NCI-H510A treated with DMSO at 0.1 percent for 48 hours (cell line): ENCODE data around the gene NOS2.
A peak's percentile ranks its signal among the peaks of the same experiment; 100 is the strongest.
"Not testable (repeated sequence)": the region's sequence is repeated elsewhere in the genome, so short reads cannot be mapped to it uniquely, and the experiment has no call there.

Experiments
- DNase-seq: peaks from one replicate; lab custom pipeline; 2025; lab: John Stamatoyannopoulos, UW

Gene NOS2

GRCh38 chr17:27783440-27784350 is 16.6 kb downstream of the NOS2 start:
- DNase-seq = no peak

DNA sequence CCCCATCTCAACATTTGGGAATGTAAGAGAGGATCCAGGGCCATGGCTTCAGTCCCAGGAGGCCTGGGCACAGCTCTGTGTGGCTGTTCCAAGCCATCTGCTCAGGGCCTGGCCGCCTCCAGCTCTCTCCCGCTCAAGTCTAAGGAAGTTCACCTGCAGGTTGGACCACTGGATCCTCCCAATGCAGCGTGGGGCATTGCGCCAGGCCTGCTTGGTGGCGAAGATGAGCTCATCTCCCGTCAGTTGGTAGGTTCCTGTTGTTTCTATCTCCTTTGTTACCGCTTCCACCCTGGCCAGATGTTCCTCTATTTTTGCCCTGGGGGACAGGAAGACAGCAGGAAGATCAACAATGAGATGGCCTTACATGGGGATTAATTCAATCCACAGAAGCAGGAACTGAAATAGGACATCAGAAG is 17.5 kb downstream of the NOS2 start:
- no peak for DNase-seq

- DNase-seq = no peak
Observed at GRCh38 chr17:27780828-27781404, 19.4 kb downstream of the NOS2 start.

GRCh38 chr17:27780092-27780827 is 20.1 kb downstream of the NOS2 start:
- DNase-seq = no peak

GRCh38 chr17:27778183-27778582 is 22.1 kb downstream of the NOS2 start:
- DNase-seq = no peak

GRCh38 chr17:27776882-27777624 is 23.3 kb downstream of the NOS2 start:
- no peak for DNase-seq

DNA sequence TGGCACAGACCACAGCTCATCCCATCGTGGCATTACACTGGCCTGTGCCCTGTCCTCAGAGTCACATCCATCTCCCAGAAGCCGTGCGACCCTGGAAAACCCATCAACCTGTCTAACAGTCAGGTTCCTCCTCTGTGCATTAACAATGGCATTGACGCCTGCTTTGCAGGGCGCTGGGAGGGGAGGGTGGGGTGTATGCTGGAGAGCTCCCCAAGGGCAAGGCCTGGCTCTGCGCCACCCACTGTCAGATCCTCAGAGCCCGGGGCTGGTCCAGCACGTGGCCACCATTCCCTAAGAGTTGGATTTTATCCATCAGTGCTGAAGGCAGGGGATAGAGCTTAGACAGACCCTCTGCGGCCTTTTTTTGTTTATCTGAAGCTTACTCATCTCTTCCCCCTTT is 28.7 kb downstream of the NOS2 start:
- DNase-seq = no peak

DNA sequence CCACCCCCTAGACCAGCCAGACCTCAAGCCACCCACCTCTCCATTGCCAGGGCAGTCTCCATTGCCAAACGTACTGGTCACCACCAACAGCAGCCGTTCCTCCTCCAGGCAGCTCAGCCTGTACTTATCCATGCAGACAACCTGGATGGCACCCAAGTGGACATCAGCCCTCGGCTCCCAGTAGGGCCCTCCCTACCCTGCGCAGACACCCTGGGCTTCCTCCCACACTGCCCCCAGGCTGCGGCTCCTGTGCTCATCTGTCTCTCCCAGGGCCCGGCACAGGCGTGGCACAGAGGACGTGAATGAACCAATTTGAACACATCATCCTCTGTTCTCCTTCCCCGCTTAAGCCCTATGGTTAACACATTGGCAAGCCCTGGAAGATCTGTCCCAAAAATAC is 29.5 kb downstream of the NOS2 start:
- no peak for DNase-seq

DNA sequence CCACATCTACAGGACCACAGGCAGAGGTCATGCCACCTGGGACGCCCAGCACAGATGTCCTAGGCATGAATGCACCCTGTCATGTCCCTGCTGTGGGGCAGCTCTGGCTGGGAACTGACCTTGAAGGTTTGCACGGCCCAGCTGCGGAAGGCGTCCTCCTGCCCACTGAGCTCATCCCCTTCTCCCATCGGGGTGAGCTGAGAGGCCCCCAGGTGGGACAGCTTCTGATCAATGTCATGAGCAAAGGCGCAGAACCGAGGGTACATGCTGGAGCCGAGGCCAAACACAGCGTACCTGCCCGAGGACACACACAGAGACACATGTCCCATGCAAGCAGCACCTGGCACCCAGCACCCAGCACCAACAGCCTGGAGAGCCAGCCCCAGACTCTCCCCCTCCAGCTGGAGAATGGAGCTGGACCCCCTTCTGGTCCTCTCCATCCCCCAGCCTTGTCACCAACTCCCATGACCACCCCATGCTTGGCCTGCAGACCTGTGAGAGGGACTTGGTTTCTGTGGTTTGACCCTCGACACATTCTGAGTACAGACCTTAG is 31.4 kb downstream of the NOS2 start:
- DNase-seq = no peak

GRCh38 chr17:27766438-27766837 is 33.9 kb downstream of the NOS2 start:
- no peak for DNase-seq

DNA sequence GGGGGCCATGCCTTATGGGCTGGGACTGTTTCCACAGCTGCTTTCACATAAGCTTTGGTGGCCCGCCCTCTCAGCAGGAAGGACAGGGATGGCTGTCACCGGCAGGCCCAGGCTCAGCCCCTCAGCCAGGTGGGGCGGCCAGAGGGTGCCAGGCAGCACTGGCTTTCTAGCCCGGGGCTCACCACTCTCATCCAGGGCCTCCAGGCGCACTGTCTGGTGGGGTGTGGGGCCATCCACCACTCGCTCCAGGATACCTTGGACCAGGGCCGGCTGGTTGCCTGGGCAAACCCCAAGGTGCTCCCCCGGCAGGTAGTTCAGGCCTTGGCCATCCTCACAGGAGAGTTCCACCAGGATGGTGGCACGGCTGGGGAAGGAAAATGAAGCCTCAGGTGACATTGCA is 35.0 kb downstream of the NOS2 start:
- no peak for DNase-seq

GRCh38 chr17:27764589-27764988 is 35.7 kb downstream of the NOS2 start:
- DNase-seq = no peak

GRCh38 chr17:27762527-27763305 is 37.6 kb downstream of the NOS2 start:
- no peak for DNase-seq

DNA sequence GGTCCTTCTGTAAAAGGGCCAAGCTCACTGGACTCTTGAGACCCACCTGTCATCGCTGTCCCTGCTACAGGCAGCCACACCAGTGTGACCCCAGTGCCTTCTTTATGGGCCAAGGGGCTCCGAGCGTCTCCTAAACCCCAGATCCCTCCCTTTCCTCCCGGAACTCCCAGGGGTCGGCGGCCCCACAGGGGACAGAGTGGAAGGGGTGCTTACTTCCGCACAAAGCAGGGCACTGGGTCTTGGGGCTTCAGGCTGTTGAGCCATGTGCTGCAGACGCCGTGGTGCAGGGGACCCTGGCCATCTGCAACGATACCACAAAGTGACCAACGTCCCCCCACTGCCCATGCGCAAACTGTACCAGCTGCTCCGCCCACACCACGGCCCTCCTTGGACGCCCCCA is 39.4 kb downstream of the NOS2 start:
- not testable (repeated sequence) for DNase-seq

- DNase-seq = peak; percentile 58
Observed at GRCh38 chr17:27760069-27760885, 40.1 kb downstream of the NOS2 start.

DNA sequence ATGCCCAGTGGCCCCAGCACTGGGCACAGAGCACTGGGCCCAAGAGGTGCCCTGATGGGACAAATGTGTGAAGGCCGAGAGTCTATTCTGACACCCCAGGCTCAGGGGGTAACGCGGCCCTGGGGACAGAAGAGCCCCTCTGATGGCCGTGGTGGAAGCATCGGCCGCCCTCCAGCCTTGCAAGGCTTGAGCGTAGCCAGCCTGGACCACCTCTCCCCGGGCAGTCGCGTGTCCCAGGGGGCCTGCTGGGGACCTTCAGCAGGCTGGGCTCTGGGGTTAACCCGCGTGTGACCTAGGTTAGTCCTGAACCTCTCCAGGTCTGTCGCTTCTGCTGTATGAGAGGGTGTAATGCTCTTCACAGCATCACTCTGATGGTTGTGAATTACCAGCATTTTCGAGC is 40.8 kb downstream of the NOS2 start:
- no peak for DNase-seq

DNA sequence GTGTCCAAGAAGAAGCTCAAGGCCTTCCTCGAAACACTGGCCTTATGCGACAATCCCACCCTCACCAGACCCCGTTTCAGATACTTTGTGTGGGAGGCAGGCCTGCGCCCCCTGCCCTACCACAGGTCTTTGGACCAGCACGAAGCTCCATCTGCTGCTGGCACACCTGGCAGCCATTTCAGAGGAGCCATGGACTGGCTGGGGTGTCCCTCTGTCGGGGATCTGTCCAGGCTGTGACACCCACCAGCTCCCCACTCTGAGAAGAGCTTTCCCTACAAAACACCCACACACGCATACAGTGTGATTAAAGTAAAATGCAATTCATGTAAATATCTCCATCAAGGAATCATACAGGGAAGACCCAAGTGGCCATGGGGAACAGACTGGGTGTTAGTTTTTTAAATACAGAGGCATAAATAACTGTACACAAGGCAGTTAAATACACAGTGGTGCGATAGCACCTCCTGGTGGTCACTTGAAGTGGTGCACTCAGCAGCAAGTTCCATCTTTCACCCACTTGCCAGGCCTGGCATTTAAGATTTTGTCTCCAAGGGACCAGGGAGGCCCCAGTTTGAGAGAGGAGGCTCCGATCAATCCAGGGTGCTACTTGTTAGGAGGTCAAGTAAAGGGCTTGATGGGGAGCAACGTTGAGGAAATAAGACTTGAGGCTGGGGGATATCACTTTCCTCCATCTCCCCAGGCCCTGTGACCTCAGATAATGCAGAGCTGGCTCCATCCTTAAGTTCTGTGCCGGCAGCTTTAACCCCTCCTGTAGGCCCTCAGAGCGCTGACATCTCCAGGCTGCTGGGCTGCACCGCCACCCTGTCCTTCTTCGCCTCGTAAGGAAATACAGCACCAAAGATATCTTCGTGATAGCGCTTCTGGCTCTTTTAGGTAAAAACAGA is 43.6 kb downstream of the NOS2 start:
- peak; percentile 30 for DNase-seq

DNA sequence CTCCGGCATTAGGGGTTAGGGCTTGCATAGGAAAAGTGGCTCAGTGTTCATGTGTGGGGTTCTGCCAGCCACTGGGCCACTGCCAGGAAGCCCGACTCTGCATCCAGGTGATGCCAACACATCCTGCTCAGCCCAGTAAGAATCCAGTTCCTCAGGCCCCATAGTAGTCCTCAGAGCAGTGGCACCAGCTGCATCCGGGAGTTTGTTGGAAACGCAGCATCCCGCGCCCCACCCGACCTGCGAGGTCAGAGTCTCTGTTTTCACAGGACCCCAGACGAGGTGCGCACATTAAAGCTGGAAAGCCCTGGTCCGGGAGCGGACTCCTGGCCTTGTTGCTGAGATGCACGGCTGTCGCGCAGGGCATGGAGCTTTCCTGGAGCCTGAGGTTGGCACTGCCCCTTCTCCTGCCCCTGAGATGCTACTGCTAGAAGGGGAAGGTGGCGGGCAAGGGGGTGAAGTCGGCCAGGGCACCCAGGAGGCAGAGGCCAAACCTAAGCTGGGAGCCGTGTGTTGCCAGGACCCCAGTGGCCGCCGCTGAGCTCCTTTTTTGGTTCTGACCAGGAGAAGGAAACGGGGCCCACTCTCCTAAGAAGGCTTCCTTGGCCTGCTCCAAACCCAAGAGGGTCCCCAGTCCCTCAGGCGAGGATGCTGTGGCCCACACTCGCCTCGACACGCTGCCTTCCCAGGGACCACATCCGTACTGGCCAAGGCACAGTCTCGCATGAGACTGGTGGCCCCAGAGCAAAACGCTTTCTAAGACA is 44.4 kb downstream of the NOS2 start:
- no peak for DNase-seq
